Retinal pigment epithelial cell (primary cell): Measurements from ENCODE around the gene SNX25.
"Not testable (repeated sequence)": the region's sequence is repeated elsewhere in the genome, so short reads cannot be mapped to it uniquely, and the experiment has no call there.

Experiments
- DNase-seq: peaks from one replicate; pipeline ENCODE4 v3.0.0-alpha.2; 2010; ENCODE audit warnings: low read depth
- H3K4me3 ChIP-seq: 2 replicates; pipeline ENCODE4 v1.5.1; 2011; ENCODE audit warnings: mild to moderate bottlenecking, low read length, control low read depth, moderate library complexity
- CTCF ChIP-seq: conservative IDR thresholded peaks from 2 replicates; pipeline ENCODE4 v1.5.1; 2011; ENCODE audit warnings: low read depth, low read length, control low read depth, inconsistent platforms

Gene SNX25

GRCh38 chr4:185235119-185235842 lies 25.9 kb downstream of the SNX25 start:
- TF ChIP-seq CTCF = no peak
- no peak overlapping the region for H3K4me3 ChIP-seq
- no peak for DNase-seq

GRCh38 chr4:185235843-185236503 lies 26.6 kb downstream of the SNX25 start:
- peak; percentile 50 for DNase-seq
- no peak for TF ChIP-seq CTCF
- no peak overlapping the region for H3K4me3 ChIP-seq

GRCh38 chr4:185237175-185237574 lies 27.8 kb downstream of the SNX25 start:
- H3K4me3 ChIP-seq = no peak overlapping the region
- TF ChIP-seq CTCF = no peak
- no peak for DNase-seq

GRCh38 chr4:185238215-185238681 lies 28.9 kb downstream of the SNX25 start:
- TF ChIP-seq CTCF = no peak
- H3K4me3 ChIP-seq = no peak overlapping the region
- DNase-seq = no peak

- TF ChIP-seq CTCF = no peak
- no peak for DNase-seq
- no peak overlapping the region for H3K4me3 ChIP-seq
Measured at GRCh38 chr4:185238750-185239149, 29.4 kb downstream of the SNX25 start.

- H3K4me3 ChIP-seq, DNase-seq: not testable (repeated sequence)
Measured at GRCh38 chr4:185240486-185240885, 31.1 kb downstream of the SNX25 start.

GRCh38 chr4:185242749-185243533 lies 33.5 kb downstream of the SNX25 start:
- no peak overlapping the region for H3K4me3 ChIP-seq
- no peak for DNase-seq
- TF ChIP-seq CTCF = no peak
